ENCODE measurements around the gene QPCT.

The QPCT gene

GRCh38 chr2:37389989-37390765, 45.7 kb downstream of the QPCT start:
- Histone ChIP-seq H3K27ac (ENCODE audit: low read depth, low read length) (peak overlapping the region; percentile 56), H3K9me2 (replicated peaks; ENCODE audit: control insufficient read depth, low read length) (no peaks in the 10 kb centered on the region), H3F3A (ENCODE audit: control insufficient read depth, insufficient read depth) (no peaks in the 10 kb centered on the region), H4K20me1 (ENCODE audit: control insufficient read depth, insufficient read depth, low read depth, low read length) (no peaks in the 10 kb centered on the region), H3K4me2 (ENCODE audit: low read length) (peak overlapping the region; percentile 82), H3K4me3 (ENCODE audit: low read length) (peak overlapping the region; percentile 68), H3K4me1 (ENCODE audit: control insufficient read depth, low read length) (peaks cover 32% of the 10 kb centered on the region), H3K79me2 (ENCODE audit: control insufficient read depth, low read length) (no peaks in the 10 kb centered on the region), H3K36me3 (ENCODE audit: control insufficient read depth, low read length) (no peaks in the 10 kb centered on the region), H3K27me3 (ENCODE audit: control insufficient read depth, low read length) (peaks cover 17% of the 10 kb centered on the region), H3K9me3 (ENCODE audit: control insufficient read depth, insufficient read depth, low read length) (no peaks in the 10 kb centered on the region)
- TF ChIP-seq CTCF (IDR thresholded peaks at IDR 0.05; ENCODE audit: low read depth, low read length, poor library complexity, severe bottlenecking) (no peak), EZH2phosphoT487 (IDR thresholded peaks at IDR 0.05; ENCODE audit: borderline replicate concordance, low read length) (no peak)

- peaks cover 32% of the 10 kb centered on the region for H3K4me1 ChIP-seq (ENCODE audit: control insufficient read depth, low read length)
- H3K79me2 ChIP-seq (ENCODE audit: control insufficient read depth, low read length) = no peaks in the 10 kb centered on the region
- H3K27me3 ChIP-seq (ENCODE audit: control insufficient read depth, low read length) = peaks cover 20% of the 10 kb centered on the region
- H4K20me1 ChIP-seq (ENCODE audit: control insufficient read depth, insufficient read depth, low read depth, low read length) = no peaks in the 10 kb centered on the region
- H3K9me2 ChIP-seq (replicated peaks; ENCODE audit: control insufficient read depth, low read length) = no peaks in the 10 kb centered on the region
- peak overlapping the region; percentile 42 for H3K27ac ChIP-seq (ENCODE audit: low read depth, low read length)
- peak overlapping the region; percentile 68 for H3K4me3 ChIP-seq (ENCODE audit: low read length)
- no peaks in the 10 kb centered on the region for H3K36me3 ChIP-seq (ENCODE audit: control insufficient read depth, low read length)
- TF ChIP-seq EZH2phosphoT487 (IDR thresholded peaks at IDR 0.05; ENCODE audit: borderline replicate concordance, low read length) (no peak), CTCF (IDR thresholded peaks at IDR 0.05; ENCODE audit: low read depth, low read length, poor library complexity, severe bottlenecking) (no peak)
- no peaks in the 10 kb centered on the region for H3F3A ChIP-seq (ENCODE audit: control insufficient read depth, insufficient read depth)
- peak overlapping the region; percentile 82 for H3K4me2 ChIP-seq (ENCODE audit: low read length)
- H3K9me3 ChIP-seq (ENCODE audit: control insufficient read depth, insufficient read depth, low read length) = no peaks in the 10 kb centered on the region
These were observed 46.3 kb downstream of the QPCT start for GRCh38 chr2:37390777-37391176.

DNA sequence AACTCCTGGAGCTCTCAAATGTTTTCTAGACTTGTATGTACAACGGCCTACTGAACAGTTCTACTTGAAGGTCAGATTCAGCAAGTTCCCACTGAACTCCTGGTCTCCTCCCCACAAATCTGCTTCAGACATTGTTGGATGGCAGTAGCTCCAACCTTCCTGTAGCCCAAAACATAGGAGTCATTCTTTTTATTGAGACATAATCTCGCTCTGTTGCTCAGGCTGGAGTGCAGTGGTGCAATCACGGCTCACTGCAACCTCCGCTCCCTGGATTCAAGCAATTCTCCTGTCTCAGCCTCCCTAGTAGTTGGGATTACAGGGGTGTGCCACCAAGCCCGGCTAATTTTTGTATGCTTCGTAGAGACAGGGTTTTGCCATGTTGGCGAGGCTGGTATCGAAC, 47.3 kb downstream of the QPCT start:
- Histone ChIP-seq H3K4me3 (ENCODE audit: low read length) (no peak overlapping the region), H3K4me2 (ENCODE audit: low read length) (no peak overlapping the region), H3K79me2 (ENCODE audit: control insufficient read depth, low read length) (no peaks in the 10 kb centered on the region), H3K27ac (ENCODE audit: low read depth, low read length) (no peak overlapping the region), H3K9me3 (ENCODE audit: control insufficient read depth, insufficient read depth, low read length) (no peaks in the 10 kb centered on the region), H3K4me1 (ENCODE audit: control insufficient read depth, low read length) (peaks cover 29% of the 10 kb centered on the region), H3K27me3 (ENCODE audit: control insufficient read depth, low read length) (peaks cover 20% of the 10 kb centered on the region), H3F3A (ENCODE audit: control insufficient read depth, insufficient read depth) (no peaks in the 10 kb centered on the region), H3K9me2 (replicated peaks; ENCODE audit: control insufficient read depth, low read length) (no peaks in the 10 kb centered on the region), H4K20me1 (ENCODE audit: control insufficient read depth, insufficient read depth, low read depth, low read length) (no peaks in the 10 kb centered on the region), H3K36me3 (ENCODE audit: control insufficient read depth, low read length) (no peaks in the 10 kb centered on the region)
- TF ChIP-seq EZH2phosphoT487 (IDR thresholded peaks at IDR 0.05; ENCODE audit: borderline replicate concordance, low read length) (no peak), CTCF (IDR thresholded peaks at IDR 0.05; ENCODE audit: low read depth, low read length, poor library complexity, severe bottlenecking) (no peak)
